GM23248 (cell line): ENCODE data around the gene RCOR2. TPM values are rescaled to one million over a fixed set of nuclear protein-coding genes. Genes with fewer than 3 reads are reported as not detected.
A peak's percentile ranks its signal among the peaks of the same experiment; 100 is the strongest.

Experiments used
- DNase-seq: peaks from one replicate; pipeline ENCODE4 v3.0.0-alpha.2; 2015
- H2AFZ ChIP-seq: fragments of 200-600 bp; sonication (generic); 2 replicates; pipeline ENCODE4 v1.6.1; 2016; ENCODE audit warnings: antibody characterized with exemption
- H3F3A ChIP-seq: fragments of 200-600 bp; sonication (generic); 2 replicates; pipeline ENCODE4 v1.6.1; 2016; ENCODE audit warnings: mild to moderate bottlenecking, antibody characterized with exemption, mixed run types; ENCODE audit not compliant: insufficient read depth
- H3K27ac ChIP-seq: fragments of 200-600 bp; sonication (generic); 2 replicates; pipeline ENCODE4 v1.5.1; 2016; ENCODE audit warnings: mild to moderate bottlenecking
- H3K27me3 ChIP-seq: fragments of 200-600 bp; sonication (generic); replicated peaks from 2 replicates; pipeline ENCODE4 v1.6.1; 2016; ENCODE audit warnings: mild to moderate bottlenecking; ENCODE audit not compliant: insufficient read depth
- H3K36me3 ChIP-seq: fragments of 200-600 bp; sonication (generic); 2 replicates; pipeline ENCODE4 v1.6.1; 2016; ENCODE audit warnings: low read depth, mild to moderate bottlenecking
- H3K4me1 ChIP-seq: fragments of 200-600 bp; sonication (generic); 2 replicates; pipeline ENCODE4 v1.6.1; 2016; ENCODE audit warnings: mild to moderate bottlenecking; ENCODE audit not compliant: insufficient read depth
- H3K4me2 ChIP-seq: fragments of 200-600 bp; sonication (generic); one replicate; pipeline ENCODE4 v1.6.1; 2016; ENCODE audit warnings: mild to moderate bottlenecking; ENCODE audit not compliant: unreplicated experiment
- H3K4me3 ChIP-seq: fragments of 200-600 bp; sonication (generic); 2 replicates; pipeline ENCODE4 v1.5.1; 2016; ENCODE audit warnings: mild to moderate bottlenecking
- H3K79me2 ChIP-seq: fragments of 200-600 bp; sonication (generic); 2 replicates; pipeline ENCODE4 v1.6.1; 2016; ENCODE audit warnings: mild to moderate bottlenecking; ENCODE audit not compliant: insufficient read depth
- H3K9ac ChIP-seq: fragments of 200-600 bp; sonication (generic); 2 replicates; pipeline ENCODE4 v1.6.1; 2016; ENCODE audit warnings: mild to moderate bottlenecking
- H3K9me2 ChIP-seq: fragments of 200-600 bp; sonication (generic); 2 replicates; pipeline ENCODE4 v1.6.1; 2016; ENCODE audit warnings: mixed run types, mild to moderate bottlenecking, moderate library complexity; ENCODE audit not compliant: insufficient read depth
- H3K9me3 ChIP-seq: fragments of 200-600 bp; sonication (generic); one replicate; pipeline ENCODE4 v1.6.1; 2017; ENCODE audit warnings: low read depth
- H4K20me1 ChIP-seq: fragments of 200-600 bp; sonication (generic); 2 replicates; pipeline ENCODE4 v1.6.0; 2016; ENCODE audit not compliant: insufficient read depth
- EZH2 ChIP-seq: fragments of 200-600 bp; sonication (generic); IDR thresholded peaks from 2 replicates; pipeline ENCODE4 v1.6.1; 2018; ENCODE audit warnings: antibody characterized with exemption, mild to moderate bottlenecking; ENCODE audit not compliant: insufficient read depth, poor library complexity, severe bottlenecking
- EZH2phosphoT487 ChIP-seq: fragments of 200-600 bp; sonication (generic); IDR thresholded peaks from 2 replicates; pipeline ENCODE4 v1.6.1; 2018; ENCODE audit warnings: antibody characterized with exemption, moderate library complexity, mild to moderate bottlenecking, low read depth; ENCODE audit not compliant: insufficient read depth
- WGBS, 2 experiments: methylation state at CpG; one replicate each; pipeline ENCODE4 v1.1.6; 2015 to 2017; ENCODE audit warnings: low lambda C conversion rate in 2 of 2, low coverage in 1 of 2; ENCODE audit errors: missing lambda C conversion rate in 2 of 2; 5-methylcytosine and 5-hydroxymethylcytosine counted together
- in situ Hi-C: fragments of 300-500 bp; cut with MboI; formaldehyde crosslinking; loops from 2 replicates; pipeline ENCODE4 v1.15.0; 2020
- polyA plus RNA-seq: library from polyadenylated mRNA; unstranded; fragments of >200 nt; fragmentation: Nextera tagmentation; extraction: Ambion mirVana; gene quantifications from 2 replicates; pipeline ENCODE4 v1.2.1, GENCODE V29; 2016
- total RNA-seq: library from RNA; depleted of rRNA; stranded (reverse); fragments of >200 nt; shearing (Covaris generic); gene quantifications from 2 replicates; pipeline ENCODE4 v1.2.3, GENCODE V29; 2014

Gene RCOR2
- total and polyA plus RNA-seq, 2 experiments from 2014 or later: 1.8 TPM; not detected in 1

- no peak for DNase-seq
- TF ChIP-seq EZH2 (no peak), EZH2phosphoT487 (no peak)
These were observed 5.8 kb upstream of the RCOR2 start for GRCh38 chr11:63922673-63923192.

DNA sequence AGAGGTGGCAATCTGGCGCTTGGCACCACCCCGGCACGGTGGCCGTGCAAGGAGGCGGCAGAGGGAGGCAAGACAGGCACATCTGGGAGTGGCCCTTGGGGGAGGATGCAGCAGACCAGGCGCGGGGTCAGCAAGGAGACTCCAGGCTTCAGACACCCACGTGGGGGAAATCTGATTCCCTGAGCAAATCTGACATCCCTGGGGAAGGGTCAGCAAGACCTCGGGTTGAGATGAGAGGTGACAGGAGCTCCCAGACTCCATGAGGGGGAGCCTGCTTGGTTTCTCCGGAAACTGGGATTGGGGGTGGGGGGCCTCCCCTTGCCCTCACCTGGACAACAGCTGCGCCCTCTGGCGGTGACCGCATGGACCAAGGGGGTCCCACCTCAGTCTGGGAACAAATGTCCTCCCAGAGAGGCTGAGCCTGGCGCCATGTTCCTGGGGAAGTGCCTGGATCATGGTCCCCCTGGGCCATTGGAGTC, 4.0 kb upstream of the RCOR2 start:
- Histone ChIP-seq H4K20me1 (no peaks in the 10 kb centered on the region), H3K36me3 (no peaks in the 10 kb centered on the region), H3K4me1 (peaks cover 13% of the 10 kb centered on the region; the same call in 1 of the 2 replicates), H3K4me2 (no peak overlapping the region), H3K27me3 (no peaks in the 10 kb centered on the region), H3K27ac (no peak overlapping the region), H3K9me3 (no peaks in the 10 kb centered on the region), H3K9ac (no peak overlapping the region), H3K9me2 (no peaks in the 10 kb centered on the region), H2AFZ (no peak overlapping the region), H3F3A (0 out of 2 replicates have a peak, but pooled peaks cover 17% of the 10 kb centered on the region), H3K79me2 (no peaks in the 10 kb centered on the region), H3K4me3 (no peak overlapping the region)
- 63% methylated on average over 14 of the region's 14 CpGs for WGBS, 2 experiments
- no peak for DNase-seq
- TF ChIP-seq EZH2phosphoT487 (no peak), EZH2 (no peak)
- in situ Hi-C loops: no loop called here

More at GRCh38 chr11:63922673-63923192, 5.8 kb upstream of the RCOR2 start:
- H3K36me3 ChIP-seq: no peaks in the 10 kb centered on the region
- in situ Hi-C loops: no loop called here
- H3F3A ChIP-seq: 0 out of 2 replicates have a peak, but pooled peaks cover 17% of the 10 kb centered on the region
- H3K27me3 ChIP-seq: no peaks in the 10 kb centered on the region
- H2AFZ ChIP-seq: no peak overlapping the region
- peaks cover 13% of the 10 kb centered on the region; the same call in 1 of the 2 replicates for H3K4me1 ChIP-seq
- H3K79me2 ChIP-seq: no peaks in the 10 kb centered on the region
- H3K9me3 ChIP-seq: no peaks in the 10 kb centered on the region
- no peaks in the 10 kb centered on the region for H4K20me1 ChIP-seq
- H3K9me2 ChIP-seq: no peaks in the 10 kb centered on the region
- no peak overlapping the region for H3K27ac ChIP-seq
- WGBS, 2 experiments: 60 to 74% methylated on average over 2 of the region's 2 CpGs
- H3K4me3 ChIP-seq: no peak overlapping the region
- H3K9ac ChIP-seq: no peak overlapping the region
- H3K4me2 ChIP-seq: no peak overlapping the region

DNA sequence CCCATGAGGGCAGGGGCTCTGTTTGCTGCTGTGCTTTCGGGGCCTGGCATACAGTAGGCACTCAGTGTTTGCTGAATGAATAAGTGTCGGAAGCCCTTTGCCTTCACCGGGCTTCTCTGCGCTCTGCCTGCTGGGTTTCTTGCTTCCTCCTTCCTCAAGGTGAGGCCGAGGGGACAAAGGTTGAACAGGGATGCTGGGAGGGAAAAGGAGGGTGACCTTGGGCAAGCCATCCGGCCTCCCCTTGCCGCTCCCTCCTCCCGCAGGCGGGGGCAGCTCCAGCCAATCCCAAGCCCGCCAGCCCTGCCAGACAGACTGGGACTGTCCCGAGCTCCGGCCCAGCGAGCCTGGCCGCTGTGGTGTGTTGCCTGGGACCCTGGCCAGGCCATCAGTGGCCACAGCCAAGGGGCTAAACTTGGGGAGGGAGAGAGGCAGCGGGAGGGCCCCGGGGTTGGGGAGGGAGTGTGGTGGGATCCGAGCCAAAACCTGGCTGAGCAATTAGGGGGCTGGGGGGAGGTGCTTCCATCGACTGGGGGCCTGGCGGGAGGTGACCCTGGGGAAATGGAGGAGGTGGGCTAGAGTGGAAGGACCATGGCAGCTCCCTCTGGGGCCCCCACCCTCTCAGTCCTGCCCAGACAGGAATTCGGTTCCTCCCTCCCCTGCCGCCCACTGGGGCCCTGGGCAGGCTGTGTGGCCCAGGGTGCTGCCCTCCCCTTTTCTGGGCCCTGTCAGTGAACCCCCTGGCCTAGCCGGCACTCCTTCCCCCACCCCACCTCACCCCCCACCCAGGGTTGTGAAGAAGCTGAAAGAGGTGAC, 3.4 kb upstream of the RCOR2 start:
- TF ChIP-seq EZH2: no peak
- TF ChIP-seq EZH2phosphoT487: no peak
- Histone ChIP-seq H3K4me2 (peak overlapping the region; percentile 55), H3K36me3 (no peaks in the 10 kb centered on the region), H3K9me3 (no peaks in the 10 kb centered on the region), H3K79me2 (no peaks in the 10 kb centered on the region), H3K27ac (no peak overlapping the region), H3K27me3 (no peaks in the 10 kb centered on the region), H4K20me1 (no peaks in the 10 kb centered on the region), H3K9me2 (no peaks in the 10 kb centered on the region), H3K4me3 (0 out of 2 replicates have a peak overlapping the region, but pooled peaks have one; percentile 9), H3K4me1 (peaks cover 13% of the 10 kb centered on the region; the same call in 1 of the 2 replicates), H3F3A (0 out of 2 replicates have a peak, but pooled peaks cover 17% of the 10 kb centered on the region), H3K9ac (peak overlapping the region; percentile 64), H2AFZ (peak overlapping the region; percentile 70)
- DNase-seq: peak; percentile 42
- WGBS, 2 experiments: 28 to 42% methylated on average over 7 to 22 of the region's 22 CpGs
- in situ Hi-C loops: no loop called here

DNA sequence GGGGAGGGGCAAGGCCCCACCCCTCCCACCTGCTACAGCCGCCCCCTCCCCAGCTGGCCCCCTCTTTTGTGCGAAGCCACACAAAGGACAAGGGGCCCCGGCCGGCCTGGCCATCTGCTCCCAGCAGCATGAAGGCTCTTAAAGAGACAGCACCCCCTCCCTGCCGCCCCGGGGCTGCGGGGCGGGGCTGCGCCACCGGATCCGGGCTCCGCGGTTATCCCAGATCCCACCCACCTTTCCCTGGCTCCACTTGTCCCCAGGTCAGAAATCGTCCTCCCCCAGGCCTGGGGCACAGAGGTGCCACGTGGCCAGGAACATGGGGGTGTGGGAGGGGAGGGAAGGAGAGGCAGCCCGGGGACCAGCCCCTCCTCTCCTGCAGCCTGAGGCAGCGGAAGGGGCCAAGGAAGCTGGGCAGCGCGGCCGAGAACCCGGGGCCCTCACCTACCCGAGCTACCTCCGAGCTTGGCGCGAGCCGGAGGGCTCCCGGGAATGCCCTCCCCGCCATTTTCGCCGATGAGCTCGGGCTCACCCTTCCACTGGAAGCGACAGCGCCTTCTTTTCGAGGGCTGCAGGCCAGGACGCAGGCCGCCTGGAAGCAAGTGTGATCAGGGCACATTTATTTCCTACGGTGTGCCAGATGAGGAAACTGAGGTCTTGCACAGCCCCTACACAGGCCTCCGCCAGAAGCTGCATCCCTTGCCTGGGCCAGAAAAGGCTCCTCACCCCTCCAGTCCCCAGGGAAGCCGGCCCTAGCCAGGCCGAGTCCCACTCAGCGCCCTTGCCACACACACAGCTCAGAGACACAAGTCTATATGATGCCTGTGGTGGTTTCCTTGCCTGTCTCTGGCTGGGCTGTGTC, 2.5 kb upstream of the RCOR2 start:
- H3K4me2 ChIP-seq: peak overlapping the region; percentile 55
- peak overlapping the region; percentile 70 for H2AFZ ChIP-seq
- TF ChIP-seq EZH2 (no peak), EZH2phosphoT487 (no peak)
- in situ Hi-C loops: no loop called here
- H3K4me3 ChIP-seq: peak overlapping the region; percentile 42
- no peaks in the 10 kb centered on the region for H4K20me1 ChIP-seq
- no peaks in the 10 kb centered on the region for H3K79me2 ChIP-seq
- H3K9me2 ChIP-seq: no peaks in the 10 kb centered on the region
- no peaks in the 10 kb centered on the region for H3K36me3 ChIP-seq
- H3K4me1 ChIP-seq: peaks cover 13% of the 10 kb centered on the region; the same call in 1 of the 2 replicates
- peak; percentile 53 for DNase-seq
- no peaks in the 10 kb centered on the region for H3K27me3 ChIP-seq
- WGBS, 2 experiments: 9 to 14% methylated on average over 37 to 38 of the region's 41 CpGs
- H3F3A ChIP-seq: 0 out of 2 replicates have a peak, but pooled peaks cover 17% of the 10 kb centered on the region
- H3K9me3 ChIP-seq: no peaks in the 10 kb centered on the region
- H3K27ac ChIP-seq: peak overlapping the region; percentile 33
- H3K9ac ChIP-seq: peak overlapping the region; percentile 64
